ENCODE results near the gene PLXNB1.
A peak's percentile ranks its signal among the peaks of the same experiment; 100 is the strongest.

The PLXNB1 gene

DNA sequence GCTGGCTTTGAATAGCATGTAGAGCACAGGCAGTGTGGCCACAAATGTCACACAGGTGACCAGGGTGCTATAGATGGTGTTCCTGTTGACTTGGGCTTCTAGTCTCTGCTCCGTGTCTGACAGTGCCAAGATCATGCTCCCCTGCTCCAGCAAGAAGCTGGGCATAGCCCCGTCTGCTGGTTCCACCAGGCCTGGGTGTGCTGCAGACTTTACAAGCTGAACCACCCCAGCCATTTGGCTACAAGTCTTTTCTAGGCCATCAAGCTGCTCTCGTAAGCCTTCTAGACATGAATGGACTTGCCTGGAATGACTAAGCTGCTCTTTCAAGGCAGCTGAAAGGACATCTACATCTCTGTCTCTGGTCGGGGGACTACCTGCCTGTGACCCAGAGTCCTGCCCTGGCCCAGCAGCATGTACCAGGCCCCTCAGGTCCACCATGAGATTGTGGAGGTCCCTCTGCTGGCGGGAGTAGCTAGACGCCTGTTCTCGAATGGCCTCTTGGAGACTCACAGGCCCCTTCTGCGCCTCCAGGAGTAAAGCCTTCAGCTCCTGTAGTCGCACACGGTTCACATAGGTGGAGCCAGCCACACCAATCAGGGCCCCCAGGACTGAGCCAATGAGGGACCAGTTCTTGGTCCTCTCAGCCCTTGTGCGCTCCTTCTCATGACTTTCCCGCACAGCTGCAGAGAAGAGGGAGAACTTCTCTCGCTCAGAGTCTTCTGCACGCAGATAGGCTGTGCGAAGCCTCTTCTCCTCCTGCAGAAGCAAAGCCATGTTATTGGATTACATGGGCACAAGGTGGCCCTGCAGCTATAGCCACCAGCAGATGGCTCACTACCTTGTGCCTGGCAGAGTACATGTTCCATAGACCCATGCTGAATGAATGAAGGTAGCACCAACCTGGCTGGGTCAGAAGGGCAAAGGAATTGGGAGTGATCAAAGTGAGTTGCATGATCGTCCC is 2.8 kb upstream of the PLXNB1 start:
- DNase-seq = peak in 1 of 2 experiments; percentile 25

DNA sequence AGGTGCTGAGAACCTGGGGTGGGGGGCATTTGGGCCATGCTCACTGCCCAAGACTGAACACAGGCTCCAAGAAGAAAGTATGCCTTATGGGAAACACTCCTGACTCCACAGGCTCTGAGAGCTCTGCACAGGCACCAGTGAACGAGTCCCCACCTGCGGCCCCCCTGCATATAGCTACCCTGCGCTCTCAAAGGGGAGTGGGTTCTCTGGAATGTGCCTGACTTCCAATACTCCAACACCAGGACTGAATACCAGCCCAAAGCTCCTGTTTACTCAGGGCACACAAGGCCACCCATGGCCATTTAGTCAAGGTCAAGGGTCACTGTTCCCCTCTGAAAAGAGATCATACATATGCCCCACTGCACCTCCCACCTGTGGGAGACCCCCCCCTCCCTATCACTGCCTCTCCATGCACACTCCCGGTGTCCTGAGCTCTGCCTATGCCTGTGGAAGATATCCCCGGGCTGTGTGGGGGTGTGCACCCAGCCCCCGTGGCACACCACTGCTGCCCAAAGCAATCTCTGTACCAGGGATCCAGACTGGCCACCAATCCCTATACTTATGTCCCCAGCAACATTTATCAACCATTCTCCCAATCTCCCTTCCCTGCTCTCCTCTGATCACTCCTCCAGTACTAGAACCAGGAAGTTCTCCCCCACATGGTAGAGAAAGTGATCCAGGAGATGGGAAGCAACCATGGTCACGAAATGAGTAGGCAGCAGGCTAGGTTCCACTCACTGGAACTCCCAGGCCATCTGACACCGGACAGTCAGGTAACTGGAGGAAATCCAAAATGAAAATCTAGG is 1.5 kb upstream of the PLXNB1 start:
- DNase-seq = no peak

DNA sequence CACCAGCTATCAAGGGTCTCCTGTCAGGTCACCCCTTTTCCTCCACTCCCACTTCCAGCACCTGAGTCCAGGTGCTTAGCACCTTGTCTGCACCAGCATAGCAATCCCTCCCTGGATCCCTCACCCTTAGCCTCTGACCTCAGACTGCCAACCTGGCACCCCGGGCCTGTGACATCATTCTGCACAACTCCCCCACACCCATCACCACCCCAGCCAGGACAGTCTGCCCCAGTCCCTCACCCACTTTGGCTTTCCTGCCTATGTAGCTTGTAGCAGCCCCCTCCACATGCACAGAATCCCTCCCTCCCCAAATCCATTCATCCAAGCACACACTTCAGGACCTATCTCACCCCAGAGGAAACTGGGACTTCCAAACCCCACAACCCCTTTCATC is 819 bp upstream of the PLXNB1 start:
- DNase-seq = no peak

GRCh38 chr3:48429317-48429959 is 448 bp downstream of the PLXNB1 start:
- DNase-seq = peak in 1 of 2 experiments; percentile 21

GRCh38 chr3:48428572-48429316 is 1.1 kb downstream of the PLXNB1 start:
- no peak for DNase-seq

DNA sequence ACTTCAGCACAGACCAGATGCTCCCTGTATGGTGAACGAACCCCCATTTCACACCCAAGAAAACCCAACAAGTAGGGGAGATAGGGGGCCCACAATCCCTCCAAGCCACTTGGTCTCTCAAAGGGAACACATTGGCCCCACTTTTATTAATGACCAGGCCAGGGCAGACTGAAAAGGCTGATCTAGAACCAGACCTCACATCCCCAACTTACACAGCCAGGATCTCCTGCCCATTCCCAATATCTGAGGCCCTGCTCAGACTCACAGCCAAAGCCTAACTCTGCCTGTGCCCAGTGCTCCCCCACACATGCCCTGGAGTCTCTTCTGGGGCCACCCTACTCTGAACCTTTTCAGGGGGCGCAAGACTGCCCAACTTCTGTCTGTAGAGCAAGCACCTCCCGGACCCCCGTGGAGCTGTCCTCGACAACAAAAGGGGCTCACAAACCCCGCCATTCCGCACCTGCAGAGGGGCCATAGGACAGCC is 1.8 kb downstream of the PLXNB1 start:
- no peak for DNase-seq

GRCh38 chr3:48427630-48427962 is 2.3 kb downstream of the PLXNB1 start:
- DNase-seq = no peak

GRCh38 chr3:48426944-48427629 is 2.8 kb downstream of the PLXNB1 start:
- DNase-seq = no peak

DNA sequence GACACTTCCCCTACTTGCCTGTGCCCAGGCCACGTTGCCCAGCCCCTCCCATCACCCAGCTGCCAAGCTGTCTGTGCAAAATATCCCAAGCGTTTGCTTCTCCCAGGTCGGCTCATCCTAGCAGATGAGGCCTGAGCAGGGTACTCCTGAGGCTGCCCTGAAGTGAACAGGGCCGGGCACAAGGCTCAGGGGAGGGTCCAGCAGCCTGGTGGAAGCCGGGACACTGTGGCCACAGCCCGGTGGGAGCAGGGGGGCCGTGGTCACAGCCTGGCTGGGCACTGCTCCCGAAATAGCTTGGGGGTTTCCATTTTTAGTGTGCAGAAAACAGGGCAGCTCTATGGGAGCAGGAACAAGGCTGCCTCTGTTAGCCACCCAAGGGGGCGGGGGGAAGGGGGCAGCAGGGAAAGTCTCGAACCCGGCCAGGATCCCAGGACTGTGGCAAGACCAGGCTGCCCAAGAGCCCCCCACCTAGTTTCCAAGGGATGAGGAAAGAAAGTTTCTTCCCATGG is 3.4 kb downstream of the PLXNB1 start:
- DNase-seq = no peak

DNA sequence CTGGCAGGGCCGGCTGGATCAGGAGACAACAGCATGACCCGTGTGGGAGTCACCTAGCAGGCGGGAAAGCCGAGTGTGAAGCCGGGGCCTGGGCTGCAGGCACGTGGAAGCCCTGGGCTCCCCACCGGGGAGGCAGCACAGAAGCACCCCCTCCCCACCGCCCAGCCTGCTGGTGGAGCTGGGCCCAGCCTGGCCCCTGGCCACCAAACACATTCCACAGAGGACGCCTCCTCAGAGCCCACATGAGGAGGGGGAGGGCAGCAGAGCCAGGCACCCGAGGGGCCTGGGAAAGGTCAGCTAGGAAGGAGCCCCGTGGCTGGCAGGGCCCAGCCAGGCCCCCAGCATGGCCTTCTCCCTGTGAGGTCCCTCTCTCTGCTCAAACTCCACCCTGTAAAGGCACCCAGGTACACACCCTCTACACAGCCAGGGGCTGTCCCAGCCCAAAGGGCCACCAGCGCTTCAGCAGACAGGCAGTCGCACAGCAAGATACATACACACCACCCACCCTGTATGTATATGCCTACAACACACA is 4.5 kb downstream of the PLXNB1 start:
- DNase-seq = no peak

DNA sequence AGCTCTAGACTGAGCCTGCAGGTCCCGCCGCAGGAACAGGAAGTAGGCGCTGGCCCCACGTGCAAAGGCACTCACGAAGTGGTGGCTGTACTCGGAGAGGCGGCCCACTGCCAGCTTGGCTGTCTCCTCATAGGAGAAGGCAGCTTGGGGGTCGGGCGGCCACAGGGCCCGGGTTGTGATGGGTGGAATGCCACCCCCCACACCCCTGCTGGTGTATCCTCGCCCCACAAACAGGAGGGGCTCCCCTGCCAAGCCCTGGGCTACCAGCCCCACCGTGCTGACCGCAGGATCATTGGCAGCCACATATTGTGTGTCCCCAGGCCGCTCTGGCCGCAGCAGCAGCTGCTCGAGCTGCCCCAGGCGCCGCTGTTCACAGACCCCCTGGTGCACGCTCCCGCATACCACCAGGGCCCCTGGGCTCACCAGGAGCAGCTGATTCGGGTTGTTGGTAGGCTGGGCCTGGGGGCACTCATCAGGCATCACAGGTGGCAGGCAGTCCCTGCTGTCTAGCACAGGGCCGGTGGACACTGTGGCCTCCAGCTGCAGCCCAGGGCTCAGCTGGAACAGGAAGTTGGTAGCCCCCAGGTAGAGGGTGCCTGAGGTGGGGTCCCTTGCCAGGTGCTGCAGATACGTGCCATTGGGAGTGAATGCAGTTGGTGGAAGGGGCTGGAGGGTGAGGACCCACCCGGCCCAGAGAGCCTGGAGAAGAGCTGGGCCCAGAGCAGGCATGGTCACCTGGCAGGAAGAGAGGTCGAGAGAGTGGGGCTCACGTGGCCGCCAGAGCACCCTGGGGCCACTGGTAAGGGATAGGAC is 5.8 kb downstream of the PLXNB1 start:
- DNase-seq = no peak

- no peak for DNase-seq
Observed at GRCh38 chr3:48423241-48423882, 6.5 kb downstream of the PLXNB1 start.

DNA sequence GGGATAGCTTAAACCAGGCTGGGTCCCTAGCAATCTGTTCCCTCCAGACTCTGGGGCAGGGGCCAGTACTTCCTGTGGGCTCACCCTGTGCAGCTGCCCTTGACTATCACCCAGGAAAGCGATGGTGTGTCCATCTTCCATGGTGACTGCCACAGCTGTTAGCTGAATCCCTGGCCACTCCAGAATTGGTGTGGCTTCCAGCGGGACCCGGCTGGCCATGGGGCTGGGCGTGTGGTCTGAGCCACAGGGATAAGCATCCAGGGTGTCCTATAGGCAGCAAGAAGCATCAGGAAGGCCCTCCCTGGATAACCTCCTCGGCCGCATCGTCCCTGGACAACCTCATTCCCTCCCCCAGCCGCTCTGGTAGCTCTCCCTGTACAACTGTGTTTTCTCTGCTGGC is 7.2 kb downstream of the PLXNB1 start:
- DNase-seq = no peak

DNA sequence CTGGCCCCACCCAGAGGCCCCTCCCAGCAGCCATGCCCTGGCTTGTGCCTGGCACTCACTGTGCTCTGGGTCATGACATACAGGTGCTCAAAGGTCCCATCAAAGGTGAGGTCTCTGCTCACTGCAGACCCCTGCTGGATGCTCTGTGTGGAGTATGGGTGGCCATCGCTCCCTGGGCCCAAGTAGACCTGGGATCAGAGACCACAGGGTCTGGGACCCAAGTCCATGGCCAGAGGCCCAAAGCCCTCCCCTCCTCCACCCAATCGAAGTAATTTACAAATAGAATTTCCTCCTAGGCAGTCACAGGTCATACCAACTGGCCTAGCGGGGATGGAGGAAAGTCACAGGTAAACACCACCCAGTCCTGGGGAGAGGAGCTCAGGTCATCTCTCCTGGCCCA is 7.6 kb downstream of the PLXNB1 start:
- no peak for DNase-seq

- DNase-seq = no peak
Observed at GRCh38 chr3:48420561-48420960, 9.3 kb downstream of the PLXNB1 start.

- no peak for DNase-seq
Observed at GRCh38 chr3:48419597-48419996, 10.3 kb downstream of the PLXNB1 start.

GRCh38 chr3:48419149-48419548 is 10.7 kb downstream of the PLXNB1 start:
- no peak for DNase-seq

GRCh38 chr3:48418651-48419050 is 11.2 kb downstream of the PLXNB1 start:
- no peak for DNase-seq

DNA sequence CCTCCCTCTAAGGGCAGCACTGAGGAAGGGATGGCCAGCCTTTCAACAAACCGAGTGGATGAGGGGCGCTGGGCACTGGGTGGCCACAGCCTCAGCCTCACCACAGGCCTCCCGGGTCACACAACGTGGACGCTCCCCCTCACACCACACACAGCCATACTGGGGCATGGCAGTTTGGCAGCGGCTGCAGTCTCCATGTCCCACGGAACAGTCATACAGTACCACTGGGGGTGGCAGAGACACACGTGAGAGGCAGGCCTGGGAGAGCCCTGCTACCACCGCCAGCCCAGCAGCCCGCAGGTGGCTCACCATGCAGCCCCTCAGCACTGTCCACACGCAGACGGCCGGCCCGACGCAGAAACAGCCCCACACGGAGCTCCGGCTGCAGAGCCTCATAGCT is 11.7 kb downstream of the PLXNB1 start:
- no peak for DNase-seq

GRCh38 chr3:48417529-48418108 is 12.3 kb downstream of the PLXNB1 start:
- no peak for DNase-seq

Data from AML-193 (cell line).